HG02938 (cell line): ENCODE results near the gene CCDC33.
"Not testable (repeated sequence)": the region's sequence is repeated elsewhere in the genome, so short reads cannot be mapped to it uniquely, and the experiment has no call there.

Experiments
- ATAC-seq: cut with Tn5 transposase; IDR thresholded peaks from one replicate; pipeline ENCODE4 v1.9.1; 2021; ENCODE audit warnings: mild to moderate bottlenecking, moderate library complexity; ENCODE audit not compliant: unreplicated experiment

The CCDC33 gene

GRCh38 chr15:74333093-74333492, 97.0 kb downstream of the CCDC33 start:
- ATAC-seq = no peak

- no peak for ATAC-seq
Measured at GRCh38 chr15:74333662-74334061, 97.5 kb downstream of the CCDC33 start.

- ATAC-seq = no peak
Measured at GRCh38 chr15:74334127-74334526, 98.0 kb downstream of the CCDC33 start.

- ATAC-seq = no peak
Measured at GRCh38 chr15:74335396-74335795, 99.3 kb downstream of the CCDC33 start.

- no peak for ATAC-seq
Measured at GRCh38 chr15:74336061-74337005, 100.2 kb downstream of the CCDC33 start.

- no peak for ATAC-seq
Measured at GRCh38 chr15:74337146-74337545, 101.0 kb downstream of the CCDC33 start.

GRCh38 chr15:74337607-74338211, 101.6 kb downstream of the CCDC33 start:
- ATAC-seq = no peak

- ATAC-seq = no peak
Measured at GRCh38 chr15:74338676-74339075, 102.5 kb downstream of the CCDC33 start.

- no peak for ATAC-seq
Measured at GRCh38 chr15:74339371-74339770, 103.2 kb downstream of the CCDC33 start.

- no peak for ATAC-seq
Measured at GRCh38 chr15:74340150-74340549, 104.0 kb downstream of the CCDC33 start.

- ATAC-seq = no peak
Measured at GRCh38 chr15:74343127-74343796, 107.1 kb downstream of the CCDC33 start.

GRCh38 chr15:74343797-74344127, 107.6 kb downstream of the CCDC33 start:
- no peak for ATAC-seq

- ATAC-seq = no peak
Measured at GRCh38 chr15:74345051-74345450, 108.9 kb downstream of the CCDC33 start.

GRCh38 chr15:74347757-74348250, 111.7 kb downstream of the CCDC33 start:
- no peak for ATAC-seq

- ATAC-seq = no peak
Measured at GRCh38 chr15:74349241-74349778, 113.2 kb downstream of the CCDC33 start.

- ATAC-seq = no peak
Measured at GRCh38 chr15:74350295-74351275, 114.5 kb downstream of the CCDC33 start.

GRCh38 chr15:74351670-74352069, 115.5 kb downstream of the CCDC33 start:
- no peak for ATAC-seq

GRCh38 chr15:74352393-74352910, 116.3 kb downstream of the CCDC33 start:
- ATAC-seq = no peak

- ATAC-seq = not testable (repeated sequence)
Measured at GRCh38 chr15:74353992-74354391, 117.9 kb downstream of the CCDC33 start.

GRCh38 chr15:74356050-74356449, 119.9 kb downstream of the CCDC33 start:
- ATAC-seq = not testable (repeated sequence)
